GM21367 (cell line): ENCODE data around the gene GPR137C.

Source experiments
- ATAC-seq: cut with Tn5 transposase; IDR thresholded peaks from one replicate; pipeline ENCODE4 v1.9.1; 2021; ENCODE audit not compliant: unreplicated experiment

GPR137C gene

DNA sequence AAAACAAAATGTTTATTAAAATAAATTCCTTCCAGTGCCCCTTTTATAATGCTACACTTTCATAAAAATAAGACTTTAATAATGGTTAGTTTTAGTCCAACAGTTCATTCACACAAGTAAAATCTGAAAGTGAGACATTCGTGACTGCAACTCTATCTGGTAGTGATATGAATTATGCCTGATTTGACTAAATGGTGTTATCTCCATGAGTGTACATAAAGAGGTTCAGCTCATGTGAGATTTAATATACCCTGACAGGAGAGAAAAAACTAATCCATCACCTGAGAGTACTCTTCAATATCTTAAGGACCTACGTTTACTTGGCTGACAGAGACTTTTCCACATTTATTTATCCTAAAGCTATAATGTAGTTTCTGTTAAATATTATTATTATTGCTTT is 108.7 kb downstream of the GPR137C start:
- ATAC-seq, result no peak

DNA sequence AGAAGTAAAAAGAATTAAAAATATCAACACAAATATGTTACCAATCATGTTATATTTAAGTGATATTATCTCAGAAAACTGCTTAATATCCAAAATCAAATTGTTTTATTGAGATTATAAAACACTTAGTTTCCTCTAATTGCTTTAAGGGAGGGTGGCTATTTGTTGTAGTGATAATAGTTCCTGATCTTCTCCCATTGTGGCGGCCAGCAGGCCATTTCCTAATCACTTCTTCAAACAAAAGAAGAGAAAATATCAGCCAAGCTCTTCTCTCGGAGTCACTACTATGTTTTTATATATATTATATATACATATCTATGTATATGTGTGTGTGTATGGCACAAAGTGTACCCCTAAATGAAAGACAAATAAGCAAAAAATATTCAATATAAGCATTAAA is 111.2 kb downstream of the GPR137C start:
- no peak for ATAC-seq

DNA sequence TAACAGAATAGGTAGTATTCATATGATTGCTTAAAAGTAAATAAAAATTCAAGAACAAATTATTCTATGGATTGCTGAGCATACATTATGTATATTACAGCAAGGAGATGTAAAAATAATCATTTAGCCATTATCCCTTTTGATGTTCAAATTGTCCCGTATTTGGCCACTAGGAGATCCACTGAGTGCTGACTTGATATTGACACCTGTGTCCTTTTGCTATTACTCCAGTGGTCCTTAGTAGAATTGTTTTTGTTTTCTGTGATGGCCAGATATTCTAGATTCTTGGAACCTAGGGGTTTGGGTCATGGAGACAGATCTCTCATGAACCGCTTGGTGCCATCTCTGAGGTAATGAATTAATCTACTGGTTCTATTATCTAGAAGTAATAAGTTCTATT is 126.0 kb downstream of the GPR137C start:
- no peak for ATAC-seq

DNA sequence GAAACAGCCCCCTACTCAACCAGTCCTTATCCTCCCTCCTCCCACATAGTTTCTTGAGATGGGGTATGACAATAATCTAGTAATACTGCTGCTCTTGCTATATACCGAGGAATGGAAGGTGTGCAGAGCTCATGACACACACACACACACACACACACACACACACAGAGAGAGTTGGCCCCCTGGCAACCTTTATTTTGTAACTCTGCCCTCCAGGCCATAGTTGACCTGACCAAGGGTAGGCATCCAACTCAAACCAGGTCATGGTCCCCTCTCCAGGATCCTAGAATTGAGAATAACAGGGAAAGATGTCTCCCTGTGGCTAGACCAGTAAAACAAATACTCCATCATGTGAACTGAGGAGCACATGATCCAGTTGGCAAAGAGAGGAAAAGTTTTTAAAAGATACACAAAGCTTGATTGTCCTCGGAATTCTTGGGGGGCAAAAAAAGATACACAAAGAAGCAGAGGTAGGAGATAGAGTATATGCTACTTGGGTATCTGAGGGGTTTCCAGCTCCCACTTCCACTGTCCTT is 131.4 kb downstream of the GPR137C start:
- no peak for ATAC-seq

DNA sequence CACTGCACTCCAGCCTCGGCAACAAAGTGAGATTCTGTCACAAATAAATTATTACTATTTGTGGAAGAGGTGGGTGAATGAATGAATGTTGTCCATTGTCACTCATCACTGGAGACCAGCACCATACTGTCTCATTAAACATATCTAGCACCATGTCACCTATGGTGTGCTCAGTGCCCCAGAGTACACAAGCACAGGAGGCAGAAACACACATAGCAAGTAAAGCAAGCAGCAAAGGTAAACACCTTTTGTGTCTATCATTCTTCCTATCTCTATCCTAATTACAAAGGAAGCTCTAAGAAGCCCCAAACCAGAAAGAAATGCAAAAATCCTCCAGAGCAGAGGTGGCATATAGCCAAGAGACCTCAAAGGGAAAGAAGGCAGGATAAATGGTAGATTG is 133.5 kb downstream of the GPR137C start:
- ATAC-seq, result no peak
